Measurements from ENCODE around the gene PLSCR2. TPM values are rescaled to one million over a fixed set of nuclear protein-coding genes. Genes with fewer than 3 reads are reported as not detected.

The PLSCR2 gene
- total RNA-seq, 3 donors from 2014 or later (not counting 1 experiment from before 2014, with no cell fraction given), result 0.38 TPM; not detected in 2

- Mint-ChIP-seq H3K4me1 (no peaks in the 10 kb centered on the region), H3K27ac (no peak overlapping the region), H3K4me3 (no peak overlapping the region), H3K36me3 (no peaks in the 10 kb centered on the region), H3K27me3 (ENCODE audit: low read depth in 2 of 2) (peaks cover 0 to 6% of the 10 kb centered on the region in 2 donors), H3K9me3 (peaks cover 3 to 6% of the 10 kb centered on the region in 2 donors)
- intact Hi-C loops (cut with micrococcal nuclease), result no loop called here
- TF ChIP-seq CTCF (IDR thresholded peaks at IDR 0.05), result no peak
- no peak overlapping the region for H3K4me3 ChIP-seq (ENCODE audit: low read length)
- no peaks in the 10 kb centered on the region for H3K27me3 ChIP-seq (ENCODE audit: control insufficient read depth, insufficient read depth, low read length)
- no CpG with 5 or more reads among the region's 1 CpG for WGBS (ENCODE audit: insufficient coverage)
- ATAC-seq (no peak), DNase-seq (no peak)
- H3K9me3 ChIP-seq (ENCODE audit: control insufficient read depth, insufficient read depth, low read length), result peaks cover 4% of the 10 kb centered on the region
- H3K36me3 ChIP-seq (ENCODE audit: control insufficient read depth, insufficient read depth, low read length), result no peaks in the 10 kb centered on the region
- H3K4me1 ChIP-seq (ENCODE audit: control insufficient read depth, insufficient read depth, low read length), result no peaks in the 10 kb centered on the region
- H3K27ac ChIP-seq (ENCODE audit: low read length), result no peak overlapping the region
These were observed 37.3 kb downstream of the PLSCR2 start for GRCh38 chr3:146432066-146432465.

- Mint-ChIP-seq H3K27me3 (ENCODE audit: low read depth in 2 of 2) (peaks cover 0 to 6% of the 10 kb centered on the region in 2 donors), H3K36me3 (no peaks in the 10 kb centered on the region), H3K4me1 (no peaks in the 10 kb centered on the region), H3K9me3 (peaks cover 3% of the 10 kb centered on the region in 2 donors), H3K4me3 (no peak overlapping the region), H3K27ac (no peak overlapping the region)
- DNase-seq, result no peak
- Histone ChIP-seq H3K9me3 (ENCODE audit: control insufficient read depth, insufficient read depth, low read length) (peaks cover 4% of the 10 kb centered on the region), H3K27me3 (ENCODE audit: control insufficient read depth, insufficient read depth, low read length) (no peaks in the 10 kb centered on the region), H3K36me3 (ENCODE audit: control insufficient read depth, insufficient read depth, low read length) (no peaks in the 10 kb centered on the region), H3K4me3 (ENCODE audit: low read length) (no peak overlapping the region), H3K4me1 (ENCODE audit: control insufficient read depth, insufficient read depth, low read length) (no peaks in the 10 kb centered on the region), H3K27ac (ENCODE audit: low read length) (no peak overlapping the region)
- ATAC-seq, result no peak
- intact Hi-C loops (cut with micrococcal nuclease), result no loop called here
- TF ChIP-seq CTCF (IDR thresholded peaks at IDR 0.05), result no peak
These were observed 38.1 kb downstream of the PLSCR2 start for GRCh38 chr3:146431240-146431639.

- no peak for TF ChIP-seq CTCF (IDR thresholded peaks at IDR 0.05)
- DNase-seq, result no peak
- H3K4me1 Mint-ChIP-seq, result no peaks in the 10 kb centered on the region
- no peaks in the 10 kb centered on the region for H3K4me1 ChIP-seq (ENCODE audit: control insufficient read depth, insufficient read depth, low read length)
- H3K4me3 ChIP-seq (ENCODE audit: low read length), result no peak overlapping the region
- intact Hi-C loops (cut with micrococcal nuclease), result no loop called here
- no peaks in the 10 kb centered on the region for H3K27me3 ChIP-seq (ENCODE audit: control insufficient read depth, insufficient read depth, low read length)
- no peak overlapping the region for H3K27ac ChIP-seq (ENCODE audit: low read length)
- H3K27me3 Mint-ChIP-seq (ENCODE audit: low read depth in 2 of 2), result peaks cover 0 to 6% of the 10 kb centered on the region in 2 donors
- H3K36me3 Mint-ChIP-seq, result no peaks in the 10 kb centered on the region
- WGBS (ENCODE audit: insufficient coverage), result 76% methylated on average over 1 of the region's 1 CpG
- H3K27ac Mint-ChIP-seq, result no peak overlapping the region
- ATAC-seq, result no peak
- peaks cover 4% of the 10 kb centered on the region for H3K9me3 ChIP-seq (ENCODE audit: control insufficient read depth, insufficient read depth, low read length)
- H3K9me3 Mint-ChIP-seq, result peaks cover 3 to 7% of the 10 kb centered on the region in 2 donors
- H3K36me3 ChIP-seq (ENCODE audit: control insufficient read depth, insufficient read depth, low read length), result no peaks in the 10 kb centered on the region
- H3K4me3 Mint-ChIP-seq, result no peak overlapping the region
These were observed 44.0 kb downstream of the PLSCR2 start for GRCh38 chr3:146425341-146425740.
